Measurements from ENCODE around the gene GART.

The GART gene

GRCh38 chr21:33544451-33545195 is 2.7 kb upstream of the GART start:
- Histone ChIP-seq H3K27ac (ENCODE audit: poor library complexity, severe bottlenecking) (no peak overlapping the region), H3K27me3 (ENCODE audit: insufficient read depth, poor library complexity, severe bottlenecking) (no peaks in the 10 kb centered on the region), H3K4me3 (ENCODE audit: severe bottlenecking) (peak overlapping the region; percentile 67), H3K4me1 (ENCODE audit: insufficient read depth, poor library complexity, severe bottlenecking) (peaks cover 29% of the 10 kb centered on the region), H3K9me3 (ENCODE audit: severe bottlenecking) (no peaks in the 10 kb centered on the region), H3K36me3 (ENCODE audit: low read depth) (peaks cover 79% of the 10 kb centered on the region)
- ATAC-seq (ENCODE audit: low read depth) (no peak), DNase-seq (ENCODE audit: low spot score) (no peak)
- no peak for TF ChIP-seq CTCF (IDR thresholded peaks at IDR 0.05; ENCODE audit: poor library complexity, severe bottlenecking)

GRCh38 chr21:33543505-33544129 is 1.7 kb upstream of the GART start:
- Histone ChIP-seq H3K9me3 (ENCODE audit: severe bottlenecking) (no peaks in the 10 kb centered on the region), H3K4me3 (ENCODE audit: severe bottlenecking) (peak overlapping the region; percentile 67), H3K27ac (ENCODE audit: poor library complexity, severe bottlenecking) (peak overlapping the region; percentile 89), H3K27me3 (ENCODE audit: insufficient read depth, poor library complexity, severe bottlenecking) (no peaks in the 10 kb centered on the region), H3K36me3 (ENCODE audit: low read depth) (peaks cover 79% of the 10 kb centered on the region), H3K4me1 (ENCODE audit: insufficient read depth, poor library complexity, severe bottlenecking) (peaks cover 29% of the 10 kb centered on the region)
- ATAC-seq (ENCODE audit: low read depth) (peak; percentile 10; the same call in 1 of the 3 replicates), DNase-seq (ENCODE audit: low spot score) (no peak)
- no peak for TF ChIP-seq CTCF (IDR thresholded peaks at IDR 0.05; ENCODE audit: poor library complexity, severe bottlenecking)

GRCh38 chr21:33542640-33543504 is 955 bp upstream of the GART start, which contains the start of gene SON:
Gene SON (plus strand): TSS chr21:33543038. CDS start chr21:33543093, 55 bp downstream.
- ATAC-seq (ENCODE audit: low read depth) = peak; percentile 97
- Histone ChIP-seq H3K27ac (ENCODE audit: poor library complexity, severe bottlenecking) (peak within 1 kb of the TSS; percentile 89), H3K4me1 (ENCODE audit: insufficient read depth, poor library complexity, severe bottlenecking) (peaks cover 29% of the 10 kb centered on the region), H3K4me3 (ENCODE audit: severe bottlenecking) (peak within 1 kb of the TSS; percentile 67), H3K36me3 (ENCODE audit: low read depth) (peaks cover 79% of the 10 kb centered on the region), H3K27me3 (ENCODE audit: insufficient read depth, poor library complexity, severe bottlenecking) (no peaks in the 10 kb centered on the region), H3K9me3 (ENCODE audit: severe bottlenecking) (no peaks in the 10 kb centered on the region)
- no peak for TF ChIP-seq CTCF (IDR thresholded peaks at IDR 0.05; ENCODE audit: poor library complexity, severe bottlenecking)
- DNase-seq (ENCODE audit: low spot score) = peak; percentile 99

DNA sequence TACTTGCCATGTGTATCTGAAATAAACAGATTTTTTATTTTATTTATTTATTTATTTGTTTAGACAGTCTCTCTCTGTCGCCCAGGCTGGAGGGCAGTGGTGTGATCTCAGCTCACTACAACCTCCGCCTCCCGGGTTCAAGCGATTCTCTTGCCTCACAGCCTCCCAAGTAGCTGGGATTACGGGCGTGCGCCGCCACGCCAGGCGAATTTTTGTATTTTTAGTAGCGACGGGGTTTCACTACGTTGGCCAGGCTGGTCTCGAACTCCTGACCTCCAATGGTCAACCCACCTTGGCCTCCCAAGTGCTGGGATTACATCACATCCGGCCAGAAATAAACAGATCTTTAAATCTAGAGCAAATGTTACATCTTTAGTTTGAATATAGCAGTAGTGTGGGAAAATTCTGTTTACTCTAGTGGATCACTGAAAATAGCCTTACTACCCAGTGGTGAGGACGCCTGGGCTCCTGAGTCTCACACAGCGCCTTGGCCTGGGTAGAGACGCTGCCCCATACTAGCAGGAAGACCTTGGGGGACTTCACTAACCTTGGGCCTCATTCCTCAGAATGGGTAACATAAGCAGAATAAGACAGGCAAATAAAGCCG is 709 bp downstream of the GART start:
- ATAC-seq (ENCODE audit: low read depth) (no peak), DNase-seq (ENCODE audit: low spot score) (no peak)
- Histone ChIP-seq H3K9me3 (ENCODE audit: severe bottlenecking) (no peaks in the 10 kb centered on the region), H3K27me3 (ENCODE audit: insufficient read depth, poor library complexity, severe bottlenecking) (no peaks in the 10 kb centered on the region), H3K36me3 (ENCODE audit: low read depth) (peaks cover 81% of the 10 kb centered on the region), H3K4me3 (ENCODE audit: severe bottlenecking) (peak overlapping the region; percentile 67), H3K4me1 (ENCODE audit: insufficient read depth, poor library complexity, severe bottlenecking) (peaks cover 29% of the 10 kb centered on the region), H3K27ac (ENCODE audit: poor library complexity, severe bottlenecking) (peak overlapping the region; percentile 89)
- no peak for TF ChIP-seq CTCF (IDR thresholded peaks at IDR 0.05; ENCODE audit: poor library complexity, severe bottlenecking)
